ENCODE results near the gene DLGAP1. TPM values are rescaled to one million over a fixed set of nuclear protein-coding genes. Genes with fewer than 3 reads are reported as not detected.

The DLGAP1 gene
- total RNA-seq, 1 donor from 2014 or later: 5.4 TPM

- Histone ChIP-seq H3K27ac (no peak overlapping the region), H3K4me1 (no peaks in the 10 kb centered on the region), H3K9me3 (no peaks in the 10 kb centered on the region), H3K27me3 (no peaks in the 10 kb centered on the region), H3K4me3 (no peak overlapping the region), H3K36me3 (no peaks in the 10 kb centered on the region)
- intact Hi-C loops (cut with DNase I): no loop called here
- TF ChIP-seq, protein P1, sequence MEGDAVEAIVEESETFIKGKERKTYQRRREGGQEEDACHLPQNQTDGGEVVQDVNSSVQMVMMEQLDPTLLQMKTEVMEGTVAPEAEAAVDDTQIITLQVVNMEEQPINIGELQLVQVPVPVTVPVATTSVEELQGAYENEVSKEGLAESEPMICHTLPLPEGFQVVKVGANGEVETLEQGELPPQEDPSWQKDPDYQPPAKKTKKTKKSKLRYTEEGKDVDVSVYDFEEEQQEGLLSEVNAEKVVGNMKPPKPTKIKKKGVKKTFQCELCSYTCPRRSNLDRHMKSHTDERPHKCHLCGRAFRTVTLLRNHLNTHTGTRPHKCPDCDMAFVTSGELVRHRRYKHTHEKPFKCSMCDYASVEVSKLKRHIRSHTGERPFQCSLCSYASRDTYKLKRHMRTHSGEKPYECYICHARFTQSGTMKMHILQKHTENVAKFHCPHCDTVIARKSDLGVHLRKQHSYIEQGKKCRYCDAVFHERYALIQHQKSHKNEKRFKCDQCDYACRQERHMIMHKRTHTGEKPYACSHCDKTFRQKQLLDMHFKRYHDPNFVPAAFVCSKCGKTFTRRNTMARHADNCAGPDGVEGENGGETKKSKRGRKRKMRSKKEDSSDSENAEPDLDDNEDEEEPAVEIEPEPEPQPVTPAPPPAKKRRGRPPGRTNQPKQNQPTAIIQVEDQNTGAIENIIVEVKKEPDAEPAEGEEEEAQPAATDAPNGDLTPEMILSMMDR (IDR thresholded peaks at IDR 0.05): no peak
- DNase-seq (no peak), ATAC-seq (no peak)
Measured at GRCh38 chr18:3842844-3843243, 612.3 kb downstream of the DLGAP1 start.

DNA sequence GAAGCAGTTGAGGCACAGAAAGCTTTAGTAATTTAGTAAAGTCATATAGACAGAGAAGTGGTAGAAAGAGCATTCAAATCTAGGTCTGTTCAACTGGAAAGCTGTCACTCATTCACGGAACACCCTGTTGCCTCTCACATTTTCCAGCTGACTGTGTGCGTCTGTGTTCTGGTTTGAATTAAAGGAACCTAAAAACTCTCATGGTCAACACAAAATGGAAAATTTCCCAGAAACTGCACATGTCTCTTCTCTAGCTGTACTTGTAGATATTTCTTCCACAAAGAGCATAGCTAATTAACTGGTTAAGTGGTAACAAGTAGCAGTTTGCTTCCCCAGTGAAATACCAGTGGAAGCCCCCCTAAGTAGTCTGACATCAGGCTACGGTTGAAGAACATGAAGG lies 614.3 kb downstream of the DLGAP1 start:
- DNase-seq: no peak
- no peaks in the 10 kb centered on the region for H3K36me3 ChIP-seq
- TF ChIP-seq, protein P1 (IDR thresholded peaks at IDR 0.05): no peak
- intact Hi-C loops (cut with DNase I): no loop called here
- H3K27ac ChIP-seq: no peak overlapping the region
- ATAC-seq: no peak
- H3K9me3 ChIP-seq: no peaks in the 10 kb centered on the region
- H3K27me3 ChIP-seq: no peaks in the 10 kb centered on the region
- H3K4me1 ChIP-seq: no peaks in the 10 kb centered on the region
- H3K4me3 ChIP-seq: no peak overlapping the region

- no peak for DNase-seq
- TF ChIP-seq, protein P1 (IDR thresholded peaks at IDR 0.05): no peak
- H3K36me3 ChIP-seq: no peaks in the 10 kb centered on the region
Measured at GRCh38 chr18:3839581-3839981, 615.5 kb downstream of the DLGAP1 start.

GRCh38 chr18:3836483-3837335 lies 618.4 kb downstream of the DLGAP1 start:
- no peaks in the 10 kb centered on the region for H3K9me3 ChIP-seq
- no peak overlapping the region for H3K4me3 ChIP-seq
- TF ChIP-seq, protein P1 (IDR thresholded peaks at IDR 0.05): no peak
- H3K36me3 ChIP-seq: no peaks in the 10 kb centered on the region
- ATAC-seq: no peak
- no peak for DNase-seq
- H3K27me3 ChIP-seq: no peaks in the 10 kb centered on the region
- intact Hi-C loops (cut with DNase I): no loop called here
- no peaks in the 10 kb centered on the region for H3K4me1 ChIP-seq
- H3K27ac ChIP-seq: no peak overlapping the region

More at GRCh38 chr18:3839581-3839981, 615.5 kb downstream of the DLGAP1 start:
- Histone ChIP-seq H3K4me3 (no peak overlapping the region), H3K27ac (no peak overlapping the region), H3K27me3 (no peaks in the 10 kb centered on the region), H3K4me1 (no peaks in the 10 kb centered on the region), H3K9me3 (no peaks in the 10 kb centered on the region)
- no peak for ATAC-seq
- intact Hi-C loops (cut with DNase I): no loop called here

DNA sequence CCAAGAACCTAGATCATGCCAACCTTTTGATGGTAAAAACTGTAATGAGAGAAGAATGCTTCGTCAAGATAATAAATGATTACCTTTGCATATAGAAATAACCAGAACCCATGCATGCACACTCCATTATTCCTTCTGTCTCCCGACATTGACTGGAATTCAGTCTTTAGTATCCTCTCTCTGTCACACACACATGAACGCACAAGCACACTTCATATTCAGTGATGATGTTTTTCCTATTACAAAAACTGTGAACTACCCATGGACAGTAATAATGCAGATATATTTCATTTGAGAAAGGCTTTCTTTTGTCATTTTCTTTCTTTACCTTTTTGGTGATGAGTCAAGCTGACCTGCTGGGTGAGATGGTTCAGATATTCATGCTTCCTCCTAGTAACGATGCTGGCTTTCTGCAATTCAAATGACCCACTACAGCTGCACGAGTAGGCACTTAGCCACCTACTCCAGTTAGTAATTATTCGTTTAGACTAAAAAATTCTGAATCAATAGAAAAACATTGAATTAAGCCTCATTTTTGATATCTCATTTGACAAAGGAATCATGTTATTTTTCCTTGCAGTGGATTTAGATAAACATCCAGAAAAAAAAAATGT lies 623.0 kb downstream of the DLGAP1 start:
- Histone ChIP-seq H3K36me3 (no peaks in the 10 kb centered on the region), H3K4me3 (no peak overlapping the region), H3K4me1 (no peaks in the 10 kb centered on the region), H3K9me3 (no peaks in the 10 kb centered on the region), H3K27ac (no peak overlapping the region), H3K27me3 (no peaks in the 10 kb centered on the region)
- ATAC-seq (no peak), DNase-seq (no peak)
- TF ChIP-seq, protein P1 (IDR thresholded peaks at IDR 0.05): no peak
- intact Hi-C loops (cut with DNase I): no loop called here
